Hematopoietic multipotent progenitor cell treated with erythropoietin and hydrocortisone succinate and interleukin-3 and kit ligand, for 8 days (in vitro differentiated cells): ENCODE results near the gene DCP1A.
"Not testable (repeated sequence)": the region's sequence is repeated elsewhere in the genome, so short reads cannot be mapped to it uniquely, and the experiment has no call there.

Source experiments
- DNase-seq: peaks from one replicate; pipeline ENCODE4 v3.0.0-alpha.2; 2015

DCP1A gene

DNA sequence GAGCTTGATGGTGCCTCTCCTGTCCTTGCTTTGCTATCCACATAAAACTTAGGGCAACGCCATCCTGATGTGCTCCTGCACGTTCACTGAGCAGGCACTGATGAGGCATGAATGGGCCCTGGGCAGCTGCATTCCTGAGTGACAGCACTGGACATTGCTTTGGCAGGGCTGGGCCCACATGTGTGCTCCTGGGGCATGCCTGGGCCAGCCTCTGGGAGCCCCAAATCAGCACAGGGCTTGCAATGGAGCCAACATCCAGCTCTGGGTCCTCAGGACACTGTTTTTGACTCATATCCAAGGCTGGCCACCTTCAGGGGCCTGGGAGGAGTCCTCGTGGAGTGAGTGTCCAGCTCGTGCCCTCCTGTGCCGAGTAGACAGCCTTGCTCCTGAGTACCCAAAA is 85.6 kb downstream of the DCP1A start:
- no peak for DNase-seq

DNA sequence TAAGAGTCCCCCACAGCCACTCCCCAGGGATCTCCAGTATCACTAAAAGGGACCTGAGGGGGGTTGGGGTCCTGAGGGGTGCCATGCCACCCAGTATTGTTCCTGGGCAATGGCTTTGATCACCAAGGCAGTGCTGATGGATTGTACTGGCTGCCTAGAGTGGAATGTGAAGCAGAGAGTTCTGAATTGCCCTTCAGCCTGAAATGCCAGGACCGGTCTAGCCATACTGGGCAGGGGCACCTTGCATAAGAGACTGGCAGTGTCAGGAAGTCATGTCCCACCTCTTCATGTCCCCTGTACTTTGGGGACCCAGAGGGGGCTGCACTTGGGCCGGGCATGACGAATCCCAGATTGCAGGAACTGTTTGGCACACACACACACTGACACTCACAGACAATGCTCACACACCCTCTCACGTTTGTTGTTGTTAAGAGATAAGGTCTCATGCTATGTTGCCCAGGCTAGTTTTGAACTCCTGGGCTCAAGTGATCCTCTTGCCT is 87.0 kb downstream of the DCP1A start:
- no peak for DNase-seq

DNA sequence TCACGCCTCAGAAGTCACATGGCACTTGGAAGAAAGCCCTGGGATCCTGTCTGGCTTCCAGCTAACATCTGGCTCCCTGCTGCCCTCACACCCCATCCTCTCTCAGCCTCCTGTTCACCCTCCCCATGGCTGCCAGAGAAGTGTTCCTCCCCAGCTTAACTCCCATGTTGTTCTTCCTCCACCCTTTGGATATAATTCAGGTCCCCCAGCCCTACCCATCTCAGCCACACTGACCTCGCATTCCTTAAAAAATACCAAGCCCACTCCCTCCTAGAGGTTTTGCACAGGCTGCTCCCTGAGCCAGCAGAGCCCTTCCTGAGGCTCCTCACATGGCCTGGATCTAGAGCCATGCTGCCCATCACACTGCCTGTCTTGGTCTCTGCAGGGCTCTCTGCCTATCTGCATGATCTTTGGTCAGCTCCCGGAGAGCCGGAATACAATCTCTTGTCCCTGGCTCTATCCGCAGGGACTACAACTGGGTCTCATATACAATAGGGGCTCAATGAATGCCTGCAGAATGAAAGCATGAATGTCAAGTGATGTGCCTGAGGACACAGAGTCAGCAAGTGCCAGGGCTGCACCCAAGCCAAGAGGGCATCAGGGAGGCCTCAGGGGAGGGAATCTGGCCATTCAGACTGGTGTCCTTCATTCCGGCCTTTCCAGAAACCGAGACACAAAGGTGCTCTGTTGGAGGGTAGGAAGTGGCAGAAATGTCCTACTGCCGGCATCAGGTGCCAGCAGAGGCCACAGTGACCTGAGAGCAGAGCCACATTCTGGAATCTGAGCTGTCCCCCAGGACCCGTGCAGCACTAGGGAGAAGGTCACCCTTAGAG is 87.7 kb downstream of the DCP1A start:
- DNase-seq, result no peak

DNA sequence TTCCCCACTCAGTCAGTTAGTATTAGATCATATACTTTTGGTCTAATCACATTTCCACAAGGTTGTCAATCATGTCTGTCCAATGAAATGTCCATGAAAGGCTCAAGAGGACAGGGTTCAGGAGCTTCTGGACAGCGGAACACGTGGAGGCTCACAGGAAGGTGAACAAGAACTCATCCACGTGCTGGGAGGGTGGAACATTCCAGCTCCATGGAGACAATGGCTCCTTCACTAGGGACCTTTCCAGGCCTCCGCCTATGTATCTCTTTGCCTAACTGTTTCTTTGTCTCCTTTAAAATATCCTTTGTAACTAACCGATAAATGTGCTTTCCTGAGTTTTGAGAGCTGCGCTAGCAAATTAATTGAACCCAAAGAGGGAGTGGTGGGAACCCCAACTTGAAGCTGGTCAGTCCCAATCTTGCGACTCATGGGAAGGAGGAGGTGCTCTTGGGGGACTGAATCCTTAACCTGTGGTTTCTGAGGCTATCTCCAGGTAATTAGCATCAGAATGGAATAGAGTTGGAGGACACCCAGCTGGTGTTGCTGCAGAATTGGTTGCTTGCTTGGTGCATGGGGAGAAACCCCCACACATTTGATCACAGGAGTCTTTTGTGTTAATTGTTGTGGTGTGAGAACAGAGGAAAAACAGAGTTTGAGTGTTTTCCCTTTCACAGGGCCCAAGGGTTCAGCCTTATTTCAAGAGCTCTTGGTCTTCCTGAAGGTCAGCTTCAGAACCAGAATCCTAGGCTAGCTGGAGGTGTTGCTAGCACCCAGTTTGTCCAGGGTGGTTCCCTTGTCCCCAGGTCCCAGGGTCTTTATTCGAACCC is 88.5 kb downstream of the DCP1A start:
- DNase-seq, result no peak

DNA sequence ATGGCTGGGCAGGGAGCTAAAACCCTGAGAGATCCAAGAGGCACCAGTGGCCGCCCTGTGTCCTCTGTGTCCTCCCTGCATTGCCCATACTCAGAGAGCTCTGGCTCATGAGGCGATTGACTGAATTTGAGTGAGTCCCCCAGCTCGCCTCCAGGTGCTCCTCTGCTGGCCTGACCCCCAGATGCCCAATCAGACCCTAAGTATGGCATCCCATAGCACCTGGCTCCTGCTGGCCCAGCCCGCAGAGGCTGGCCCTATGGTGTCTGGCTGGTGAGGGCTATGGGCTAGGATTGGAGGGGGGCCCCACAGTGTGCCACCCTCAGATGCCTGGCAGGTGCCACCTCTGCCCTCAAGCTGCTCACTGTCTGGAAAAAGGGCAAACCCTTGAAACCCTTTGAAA is 89.9 kb downstream of the DCP1A start:
- DNase-seq, result no peak

DNA sequence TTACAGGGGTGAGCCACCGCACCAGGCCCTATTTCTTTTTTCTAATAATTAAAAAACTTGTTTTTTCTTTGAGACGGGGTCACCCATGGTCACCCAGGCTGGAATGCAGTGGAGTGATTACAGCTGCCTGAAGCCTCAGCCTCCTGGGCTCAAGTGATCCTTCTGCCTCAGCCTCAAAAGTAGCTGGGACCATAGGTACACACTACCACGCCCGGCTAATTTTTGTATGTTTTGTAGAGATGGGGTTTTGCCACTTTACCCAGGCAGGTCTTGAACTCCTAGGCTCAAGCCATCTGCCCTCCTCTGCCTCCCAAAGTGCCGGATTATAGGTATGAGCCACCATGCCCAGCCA is 90.7 kb downstream of the DCP1A start:
- DNase-seq, result no peak

DNA sequence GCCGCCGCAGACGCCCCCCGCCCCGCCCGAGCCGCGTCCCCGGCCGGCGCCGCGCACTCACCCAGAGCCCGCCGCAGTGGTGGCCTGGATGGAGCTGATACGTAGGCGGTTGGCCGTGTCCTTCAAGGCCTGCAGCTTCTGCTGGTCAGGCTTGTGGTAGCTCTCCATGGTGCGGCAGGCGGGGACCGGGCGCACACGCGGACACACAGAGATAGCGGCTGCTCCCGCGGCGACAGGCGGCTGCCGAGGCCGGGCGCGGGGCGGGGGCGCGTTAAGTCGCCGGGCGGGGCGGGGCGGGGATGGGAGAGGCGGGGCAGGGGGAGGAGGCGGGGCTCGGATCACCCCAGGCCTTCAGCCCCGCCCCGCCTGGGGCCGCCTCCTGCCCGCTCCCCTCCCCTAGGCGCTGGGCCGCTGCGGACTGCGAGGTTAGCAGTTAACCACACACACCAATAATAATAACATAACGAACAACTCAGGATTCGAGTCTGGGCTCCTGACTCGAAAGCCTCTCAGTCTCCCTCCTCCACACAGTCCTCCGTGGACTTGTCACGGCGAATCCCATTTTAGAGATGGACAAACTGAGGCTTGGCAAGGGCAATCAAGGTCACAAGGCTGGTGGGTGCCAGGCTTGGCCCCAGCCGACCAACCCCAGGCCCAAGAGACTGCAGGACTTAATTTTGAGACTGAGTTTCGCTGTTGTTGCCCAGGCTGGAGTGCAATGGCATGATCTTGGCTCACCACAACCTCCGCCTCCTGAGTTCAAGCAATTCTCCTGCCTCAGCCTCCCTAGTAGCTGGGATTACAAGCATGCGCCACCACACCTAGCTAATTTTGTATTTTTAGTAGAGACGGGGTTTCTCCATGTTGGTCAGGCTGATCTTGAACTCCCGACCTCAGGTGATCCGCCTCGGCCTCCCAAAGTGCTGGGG is 91.3 kb downstream of the DCP1A start, which contains the start of gene TKT:
TKT (minus strand) TSS at position 248 of the 929 bp plus-strand sequence; CDS start at position 168, 80 bp downstream.
- DNase-seq, result peak; percentile 89

DNA sequence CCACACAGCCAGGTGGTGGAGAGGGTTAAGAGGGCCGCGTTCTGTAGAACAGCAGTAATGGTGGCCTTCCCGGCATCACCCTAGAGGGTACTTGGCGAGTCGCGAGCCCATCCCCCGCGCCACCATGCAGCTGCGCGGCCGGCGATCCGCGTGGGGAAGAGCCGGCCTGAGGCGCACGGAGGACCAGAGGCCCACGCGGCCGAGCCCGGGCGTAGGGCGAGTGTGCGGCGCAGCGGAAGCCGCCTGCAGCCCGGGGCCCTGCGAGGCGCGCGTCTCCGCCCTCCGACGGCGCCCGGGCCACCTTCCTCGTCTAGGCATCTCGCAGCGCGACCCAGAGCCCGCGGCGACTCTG is 91.9 kb downstream of the DCP1A start:
- no peak for DNase-seq

DNA sequence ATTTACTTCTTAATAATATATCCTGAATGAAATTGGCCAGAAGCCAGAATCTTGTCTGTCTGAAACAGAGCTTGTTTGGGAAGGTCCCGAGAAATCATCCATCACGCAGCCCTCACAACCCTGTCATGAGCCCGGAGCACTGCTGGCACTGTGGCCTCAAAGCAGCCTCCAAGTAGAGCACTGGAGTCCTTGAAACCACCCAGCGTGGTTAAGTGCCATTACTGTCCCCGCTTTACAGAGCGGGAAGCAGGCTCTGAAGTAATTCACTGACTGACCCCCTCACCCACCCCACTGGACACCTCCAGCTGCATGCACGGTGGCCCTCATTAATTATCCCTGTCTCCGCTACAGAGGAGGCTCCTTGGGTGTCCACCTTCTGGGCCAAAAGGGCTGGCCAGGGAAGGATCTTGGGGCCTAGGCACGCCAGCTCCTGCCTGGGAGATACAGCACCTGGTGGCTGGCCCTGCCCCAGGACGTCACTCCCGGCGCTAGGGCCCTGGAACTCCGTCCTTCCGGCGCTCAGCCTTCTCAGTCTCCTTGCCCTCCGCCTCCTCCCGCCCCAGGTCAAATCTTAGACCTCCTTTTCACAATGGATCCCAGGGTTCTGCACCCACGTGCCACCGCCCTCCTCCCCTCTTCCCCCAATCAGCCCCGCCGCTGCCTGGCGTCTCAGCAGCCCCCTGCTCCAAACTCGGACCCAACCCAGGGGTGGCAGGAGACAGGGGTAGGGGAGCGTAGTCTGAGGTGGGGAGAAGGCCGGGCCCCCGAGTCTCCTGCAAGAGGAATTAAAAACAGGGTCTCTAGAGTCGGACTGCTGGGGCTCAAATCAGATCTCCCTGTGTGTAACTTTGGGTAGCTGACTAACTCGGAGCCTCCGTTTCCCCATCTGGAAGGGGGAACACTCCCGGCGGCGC is 92.6 kb downstream of the DCP1A start:
- peak; percentile 72 for DNase-seq

DNA sequence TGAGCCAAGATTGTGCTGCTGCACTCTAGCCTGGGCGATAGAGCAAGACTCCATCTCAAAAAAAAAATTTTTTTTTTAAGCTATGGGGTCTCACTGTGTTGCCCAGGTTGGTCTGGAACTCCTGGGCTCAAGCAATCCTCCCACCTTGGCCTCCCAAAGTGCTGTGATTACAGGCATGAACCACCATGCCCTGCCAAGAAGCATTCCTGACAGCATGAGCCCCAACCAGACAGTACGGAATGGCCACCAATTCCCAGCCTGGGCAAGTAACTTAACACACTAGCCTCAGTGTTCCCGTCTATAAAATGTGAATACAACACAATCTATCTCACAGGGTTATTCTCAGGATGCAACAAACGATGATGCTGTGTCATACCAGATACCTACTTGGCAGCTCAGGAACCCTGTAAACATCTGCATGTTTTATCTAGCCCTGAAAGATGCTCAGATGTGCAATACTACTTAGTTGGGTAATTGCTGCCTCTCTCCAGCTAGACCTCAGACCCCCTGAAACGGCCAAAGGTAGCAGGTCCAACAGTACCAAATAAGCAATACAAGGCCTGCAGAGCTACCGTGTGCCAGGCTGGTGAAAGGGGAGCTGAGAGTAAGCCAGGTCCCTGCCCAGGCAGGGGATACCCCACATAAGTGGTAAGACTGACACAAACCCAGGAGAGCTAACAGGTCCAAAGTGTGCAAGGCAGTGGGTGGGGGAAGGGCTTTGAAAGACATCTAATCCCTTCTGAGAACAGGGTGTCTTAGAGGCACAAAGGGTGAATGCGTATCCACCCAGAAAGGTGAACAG is 93.4 kb downstream of the DCP1A start:
- peak; percentile 34 for DNase-seq

DNA sequence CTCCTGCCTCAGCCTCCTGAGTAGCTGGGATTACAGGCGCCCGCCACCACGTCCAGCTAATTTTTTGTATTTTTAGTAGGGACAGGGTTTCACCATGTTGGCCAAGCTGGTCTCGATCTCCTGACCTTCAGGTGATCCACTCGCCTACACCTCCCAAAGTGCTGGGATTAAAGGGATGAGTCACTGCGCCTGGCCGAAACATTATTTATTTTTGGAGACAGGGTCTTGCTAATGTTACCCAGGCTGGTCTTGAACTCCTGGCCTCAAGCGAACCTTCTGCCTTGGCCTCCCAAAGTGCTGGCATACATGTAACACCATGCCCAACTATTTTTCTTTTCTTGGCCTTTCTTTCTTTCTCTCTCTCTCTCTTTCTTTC is 94.4 kb downstream of the DCP1A start:
- DNase-seq, result not testable (repeated sequence)

DNA sequence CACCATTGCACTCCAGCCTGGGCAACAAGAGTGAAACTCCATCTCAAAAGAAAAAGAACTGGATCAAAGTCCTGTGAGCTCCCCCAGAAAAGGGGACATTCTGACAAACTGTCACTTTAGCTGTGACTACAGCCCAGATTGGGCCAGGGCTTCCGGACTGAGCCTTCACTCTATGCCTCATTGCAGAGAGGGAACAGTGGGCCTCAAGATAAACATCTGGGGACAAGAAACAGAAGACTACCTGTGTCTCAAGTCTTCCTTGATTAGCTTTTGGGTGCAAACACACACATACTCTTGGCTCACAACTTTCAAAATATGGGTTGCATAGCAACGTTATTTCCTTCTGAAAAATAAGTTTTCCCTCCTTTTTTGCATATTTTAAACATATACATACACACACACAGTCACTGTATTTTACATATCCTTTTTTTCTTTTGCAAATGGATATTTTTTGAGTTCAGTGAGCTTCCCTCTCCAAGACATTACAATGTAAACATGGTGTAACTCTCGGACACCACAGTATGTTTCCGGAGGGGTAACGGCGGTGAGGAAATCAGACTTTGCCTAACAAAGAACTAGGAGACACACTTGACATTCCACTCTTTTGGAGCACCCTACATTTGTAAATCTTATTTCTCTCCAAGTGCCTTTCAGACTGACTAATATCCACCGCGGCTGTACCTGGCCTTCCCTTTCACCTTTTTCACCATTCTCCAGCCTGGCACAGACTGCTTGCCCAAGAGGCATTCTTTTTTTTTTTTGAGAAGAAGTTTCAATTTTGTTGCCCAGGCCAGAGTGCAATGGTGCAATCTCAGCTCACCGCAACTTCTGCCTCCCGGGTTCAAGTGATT is 95.0 kb downstream of the DCP1A start:
- peak; percentile 31 for DNase-seq

DNA sequence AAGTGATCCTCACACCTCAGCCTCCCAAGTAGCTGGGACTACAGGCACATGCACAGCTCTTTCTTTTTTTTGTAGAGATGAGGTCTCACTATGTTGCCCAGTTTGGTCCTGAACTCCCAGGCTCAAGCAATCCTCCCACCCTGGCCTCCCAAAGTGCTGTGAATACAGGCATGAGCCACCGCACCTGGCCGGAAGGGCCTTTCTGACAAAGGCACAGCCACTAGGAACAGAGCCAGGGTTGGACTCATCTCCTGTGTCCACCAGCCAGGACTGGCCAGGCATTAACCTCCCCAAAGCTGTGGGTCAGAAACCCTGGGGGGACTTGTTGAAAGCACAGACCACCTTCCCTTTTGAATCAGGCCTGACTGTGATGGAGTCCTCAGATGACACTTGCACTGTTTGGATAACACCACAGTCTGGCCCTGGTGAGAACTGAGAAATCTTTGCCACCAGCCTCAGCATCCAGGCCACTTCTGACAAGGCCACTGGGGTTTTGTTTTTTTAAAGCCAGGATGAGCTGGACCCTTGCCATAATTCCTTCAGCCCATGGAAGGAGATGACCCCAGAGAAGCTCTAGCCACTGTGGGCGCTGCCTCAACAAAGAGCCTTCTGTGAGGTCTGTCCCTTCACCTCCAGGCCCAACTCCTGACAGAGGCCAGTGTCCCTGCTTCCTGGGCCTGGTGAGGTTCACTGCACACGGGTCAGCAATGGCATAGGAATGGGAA is 96.3 kb downstream of the DCP1A start:
- no peak for DNase-seq

DNA sequence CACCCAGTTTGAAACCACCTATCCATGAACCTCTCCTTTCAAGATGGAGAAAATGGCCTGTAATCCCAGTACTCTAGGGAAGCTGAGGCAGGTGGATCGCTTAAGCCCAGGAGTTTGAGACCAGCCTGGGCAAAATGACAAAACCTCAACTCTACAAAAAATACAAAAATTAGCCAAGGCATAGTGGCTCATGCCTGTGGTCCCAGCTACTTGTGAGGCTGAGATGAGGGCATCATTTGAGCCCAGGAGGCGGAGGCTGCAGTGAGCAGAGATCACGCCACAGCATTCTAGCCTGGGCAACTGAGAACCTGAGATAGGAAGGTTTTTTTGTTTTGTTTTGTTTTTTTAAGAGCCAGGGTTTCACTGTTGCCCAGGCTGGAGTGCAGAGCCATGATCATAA is 96.9 kb downstream of the DCP1A start:
- no peak for DNase-seq

DNA sequence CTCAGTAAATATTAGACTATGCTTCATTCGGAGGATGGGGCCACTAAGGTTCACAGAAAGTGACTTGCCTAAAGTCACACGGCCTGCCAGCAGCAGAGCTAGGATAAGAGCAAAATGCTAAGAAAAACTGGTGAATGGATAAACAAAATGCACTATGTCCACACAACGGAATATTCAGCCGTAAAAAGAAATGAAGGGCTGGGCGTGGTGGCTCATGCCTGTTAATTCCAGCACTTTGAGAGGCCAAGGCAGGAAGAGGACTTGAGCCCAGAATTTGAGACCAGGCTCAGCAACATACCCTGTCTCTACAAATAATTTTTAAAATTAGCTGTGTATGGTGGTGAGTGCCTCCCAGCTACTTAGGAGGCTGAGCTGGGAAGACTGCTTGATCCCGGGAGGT is 99.2 kb downstream of the DCP1A start:
- peak; percentile 24 for DNase-seq

DNA sequence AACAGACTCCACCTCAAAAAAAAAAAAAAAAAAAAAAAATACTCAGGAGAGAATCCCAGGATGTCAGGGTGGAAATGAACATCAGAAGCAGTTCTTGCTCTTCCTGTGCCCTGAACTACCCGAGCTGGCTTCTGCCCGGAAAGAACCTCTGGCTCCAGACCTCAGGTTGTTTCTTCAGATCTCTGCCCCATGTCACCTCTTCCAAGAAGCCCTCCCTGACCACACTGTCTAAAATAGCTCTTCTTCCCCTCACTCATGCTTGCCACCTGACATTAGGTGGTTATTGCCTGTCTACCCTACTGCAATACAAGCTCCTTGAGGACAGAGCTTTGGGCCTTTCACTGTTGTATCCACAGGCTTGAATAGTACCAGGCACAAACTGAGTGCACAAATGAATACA is 99.7 kb downstream of the DCP1A start:
- DNase-seq, result no peak

DNA sequence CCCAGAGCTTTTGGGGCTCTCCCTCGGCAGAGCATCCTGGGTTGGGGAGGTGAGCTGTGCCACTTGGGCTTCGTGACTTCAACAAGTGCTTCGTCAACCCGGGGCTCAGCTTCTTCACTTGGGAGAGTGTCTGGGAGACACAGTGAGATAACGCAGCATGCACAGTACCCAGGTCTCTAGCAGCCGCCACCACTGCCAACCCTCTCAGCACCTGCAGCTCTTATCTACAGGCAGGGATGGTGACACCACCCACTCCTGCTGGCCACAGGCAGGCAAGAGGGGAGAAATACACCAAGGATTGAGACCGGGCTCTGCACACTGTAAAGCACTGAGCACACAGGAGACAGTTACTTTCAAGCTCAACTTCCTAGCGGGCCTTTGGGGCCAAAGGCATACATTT is 103.1 kb downstream of the DCP1A start:
- peak; percentile 93 for DNase-seq

DNA sequence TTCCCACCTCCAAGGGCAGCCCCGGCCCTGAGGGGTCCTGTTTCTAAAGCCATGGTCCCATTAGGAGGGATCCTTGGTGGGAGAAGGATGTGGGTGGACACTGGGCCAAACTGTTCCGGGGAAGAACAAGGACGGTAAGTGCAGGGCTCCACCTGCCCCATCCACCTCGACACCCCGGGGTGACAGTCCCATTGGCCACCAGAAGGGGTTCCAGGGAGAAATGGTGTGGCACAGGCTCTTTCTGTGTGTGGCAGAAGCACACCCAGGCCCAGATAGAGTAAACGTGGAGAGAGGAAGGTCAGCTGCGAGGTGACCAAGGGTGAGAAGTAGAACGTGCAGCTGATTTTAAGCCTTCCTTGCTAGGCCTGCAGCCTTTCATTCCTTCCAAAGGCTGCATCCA is 103.6 kb downstream of the DCP1A start:
- DNase-seq, result no peak

DNA sequence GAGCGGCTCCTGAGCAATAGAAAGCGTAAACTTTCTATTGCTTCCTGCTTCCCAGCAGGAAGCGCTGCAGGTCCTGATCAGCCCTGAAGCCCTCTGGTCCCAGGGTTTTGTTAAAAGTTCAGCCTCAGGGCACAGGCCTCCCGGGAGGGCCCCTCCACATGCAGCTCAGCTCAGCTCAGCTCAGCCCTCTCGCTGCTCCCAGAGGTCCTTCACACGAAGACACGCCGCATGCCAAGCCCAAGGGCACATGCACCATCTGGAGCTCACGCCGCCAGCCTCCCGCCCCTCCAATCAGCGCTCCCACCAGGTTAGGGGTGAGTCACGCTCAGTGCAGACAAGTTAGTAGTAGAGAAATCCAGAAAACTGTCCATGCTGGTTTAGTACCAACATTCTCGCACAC is 104.2 kb downstream of the DCP1A start:
- no peak for DNase-seq
